ENCODE results near the gene PRDM8. TPM values are rescaled to one million over a fixed set of nuclear protein-coding genes. Genes with fewer than 3 reads are reported as not detected.

PRDM8 gene
- total and polyA plus RNA-seq, 10 donors: 0.99 to 5.1 (median 3.0) TPM

- peaks cover 0 to 4% (median 0%) of the 10 kb centered on the region in 7 donors for H3K27me3 ChIP-seq (replicated peaks in 1 of 7)
- no peak overlapping the region for H3K4me3 ChIP-seq
- intact Hi-C loops (cut with DNase I; ENCODE audit: low total_unique reads): no loop called here
- DNase-seq: no peak
- 75 to 90% (median 87%) methylated on average over 2 of the region's 2 CpGs for WGBS, 5 donors
- H3K9me3 ChIP-seq: no peaks in the 10 kb centered on the region
- no peaks in the 10 kb centered on the region for H3K36me3 ChIP-seq
- H3K4me1 ChIP-seq: no peaks in the 10 kb centered on the region
- no peak overlapping the region for H3K27ac ChIP-seq
- TF ChIP-seq POLR2AphosphoS5 (IDR thresholded peaks at IDR 0.05) (no peak), POLR2A (IDR thresholded peaks at IDR 0.05) (no peak), CTCF (IDR thresholded peaks at IDR 0.05 in 8 of 11, conservative IDR thresholded peaks at IDR 0.05 in 3 of 11) (no peak)
Observed at GRCh38 chr4:80229590-80229989, 32.3 kb downstream of the PRDM8 start.

GRCh38 chr4:80231180-80231579 is 33.9 kb downstream of the PRDM8 start:
- no peak for TF ChIP-seq POLR2AphosphoS5 (IDR thresholded peaks at IDR 0.05)
- TF ChIP-seq POLR2A (IDR thresholded peaks at IDR 0.05): no peak
- TF ChIP-seq CTCF (IDR thresholded peaks at IDR 0.05 in 8 of 11, conservative IDR thresholded peaks at IDR 0.05 in 3 of 11): no peak
- Histone ChIP-seq H3K27ac (no peak overlapping the region), H3K36me3 (no peaks in the 10 kb centered on the region), H3K4me1 (no peaks in the 10 kb centered on the region), H3K4me3 (no peak overlapping the region), H3K9me3 (no peaks in the 10 kb centered on the region), H3K27me3 (replicated peaks in 1 of 7) (peaks cover 0 to 16% (median 0%) of the 10 kb centered on the region in 7 donors)
- 77 to 91% (median 84%) methylated on average over 5 of the region's 5 CpGs for WGBS, 5 donors
- DNase-seq: no peak
- intact Hi-C loops (cut with DNase I; ENCODE audit: low total_unique reads): no loop called here

GRCh38 chr4:80232707-80233370 is 35.5 kb downstream of the PRDM8 start:
- Histone ChIP-seq H3K27ac (no peak overlapping the region), H3K4me3 (no peak overlapping the region), H3K27me3 (replicated peaks in 1 of 7) (peaks cover 0 to 24% (median 0%) of the 10 kb centered on the region in 7 donors), H3K9me3 (no peaks in the 10 kb centered on the region), H3K36me3 (no peaks in the 10 kb centered on the region), H3K4me1 (no peaks in the 10 kb centered on the region)
- intact Hi-C loops (cut with DNase I; ENCODE audit: low total_unique reads): no loop called here
- WGBS, 5 donors: 84 to 89% (median 87%) methylated on average over 2 of the region's 2 CpGs
- TF ChIP-seq POLR2AphosphoS5 (IDR thresholded peaks at IDR 0.05): no peak
- no peak for TF ChIP-seq CTCF (IDR thresholded peaks at IDR 0.05 in 8 of 11, conservative IDR thresholded peaks at IDR 0.05 in 3 of 11)
- no peak for TF ChIP-seq POLR2A (IDR thresholded peaks at IDR 0.05)
- DNase-seq: no peak

- Histone ChIP-seq H3K9me3 (no peaks in the 10 kb centered on the region), H3K27me3 (replicated peaks in 1 of 7) (peaks cover 0 to 26% (median 0%) of the 10 kb centered on the region in 7 donors), H3K4me3 (no peak overlapping the region), H3K27ac (no peak overlapping the region), H3K4me1 (no peaks in the 10 kb centered on the region), H3K36me3 (no peaks in the 10 kb centered on the region)
- 75 to 90% (median 87%) methylated on average over 4 of the region's 4 CpGs for WGBS, 5 donors
- intact Hi-C loops (cut with DNase I; ENCODE audit: low total_unique reads): no loop called here
- TF ChIP-seq CTCF (IDR thresholded peaks at IDR 0.05 in 8 of 11, conservative IDR thresholded peaks at IDR 0.05 in 3 of 11) (no peak), POLR2AphosphoS5 (IDR thresholded peaks at IDR 0.05) (no peak), POLR2A (IDR thresholded peaks at IDR 0.05) (no peak)
- DNase-seq: no peak
Observed at GRCh38 chr4:80233390-80233789, 36.1 kb downstream of the PRDM8 start.

All from spleen (tissue), 11 donors.